ENCODE results near the gene NINJ2.

GRCh38 chr12:709455-710020 is 46.3 kb upstream of the NINJ2 start:
- peak in 2 of 4 donors; percentile 16 to 25 for TF ChIP-seq CTCF (IDR thresholded peaks at IDR 0.05)
- no peak for TF ChIP-seq POLR2A (IDR thresholded peaks at IDR 0.05)

Data from right lobe of liver (tissue), 4 donors.